WERI-Rb-1 (cell line): ENCODE data around the gene ETDB.
"Not testable (repeated sequence)": the region's sequence is repeated elsewhere in the genome, so short reads cannot be mapped to it uniquely, and the experiment has no call there.

Source experiments
- DNase-seq: peaks from one replicate; pipeline ENCODE4 v3.0.0-alpha.2; 2020
- H3K27ac ChIP-seq: fragments of 250-450 bp; sonication (Bioruptor Pico); 2 replicates; pipeline ENCODE4 v1.5.1; 2020; ENCODE audit warnings: mild to moderate bottlenecking, moderate library complexity
- H3K27me3 ChIP-seq: fragments of 250-450 bp; sonication (Bioruptor Pico); 2 replicates; pipeline ENCODE4 v1.5.1; 2021; ENCODE audit warnings: mild to moderate bottlenecking, low read depth, moderate library complexity; ENCODE audit not compliant: insufficient read depth, severe bottlenecking
- H3K36me3 ChIP-seq: fragments of 250-450 bp; sonication (Bioruptor Pico); 2 replicates; pipeline ENCODE4 v1.5.1; 2020; ENCODE audit warnings: mild to moderate bottlenecking, moderate library complexity
- H3K4me3 ChIP-seq: 2 replicates; pipeline ENCODE4 v1.5.1; 2011; ENCODE audit warnings: low read depth, mild to moderate bottlenecking, control low read depth, low read length
- H3K9me3 ChIP-seq: fragments of 250-450 bp; sonication (Bioruptor Pico); 2 replicates; pipeline ENCODE4 v1.5.1; 2021; ENCODE audit warnings: mild to moderate bottlenecking, moderate library complexity; ENCODE audit not compliant: severe bottlenecking
- TF ChIP-seq, protein P1 (sequence below): IDR thresholded peaks from 2 replicates; pipeline ENCODE4 v1.5.1; 2011; ENCODE audit warnings: low read depth, mild to moderate bottlenecking, control low read depth, inconsistent platforms, low read length

ETDB gene

DNA sequence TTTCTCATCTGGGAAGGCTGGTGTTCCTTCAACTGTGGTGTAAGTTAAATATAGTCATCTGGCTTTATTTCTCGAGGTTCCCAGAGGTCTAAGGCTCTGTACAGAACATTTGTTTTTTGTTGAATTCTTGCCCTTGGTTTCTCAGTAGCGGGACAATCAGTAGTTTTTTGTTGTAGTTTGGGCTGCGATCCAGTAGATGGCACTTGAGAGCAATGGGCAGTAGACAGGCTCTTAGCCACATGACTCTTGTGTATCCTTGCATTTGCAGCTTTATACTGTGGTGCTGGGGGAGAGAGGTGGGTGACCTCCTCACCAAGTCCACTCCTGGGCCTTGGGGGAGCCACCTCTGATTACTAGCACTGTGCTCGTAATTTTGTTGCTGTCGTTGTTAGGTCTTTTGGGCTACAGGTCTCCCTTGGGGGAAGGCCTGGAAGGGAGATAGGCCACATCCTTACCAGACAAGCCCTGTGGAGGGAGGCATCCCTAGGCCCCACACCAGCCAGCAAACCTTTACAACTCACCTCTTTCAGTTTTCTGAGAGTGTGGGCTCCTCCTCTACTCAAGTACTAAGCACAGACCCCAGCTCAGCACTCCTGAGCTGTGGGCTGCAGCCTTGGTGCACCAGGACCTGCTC, 8.1 kb downstream of the ETDB start:
- peak; percentile 34 for DNase-seq
- Histone ChIP-seq H3K4me3 (no peak overlapping the region), H3K27me3 (peaks cover 3% of the 10 kb centered on the region), H3K27ac (no peak overlapping the region), H3K9me3 (no peaks in the 10 kb centered on the region), H3K36me3 (no peaks in the 10 kb centered on the region)
- TF ChIP-seq, protein P1, sequence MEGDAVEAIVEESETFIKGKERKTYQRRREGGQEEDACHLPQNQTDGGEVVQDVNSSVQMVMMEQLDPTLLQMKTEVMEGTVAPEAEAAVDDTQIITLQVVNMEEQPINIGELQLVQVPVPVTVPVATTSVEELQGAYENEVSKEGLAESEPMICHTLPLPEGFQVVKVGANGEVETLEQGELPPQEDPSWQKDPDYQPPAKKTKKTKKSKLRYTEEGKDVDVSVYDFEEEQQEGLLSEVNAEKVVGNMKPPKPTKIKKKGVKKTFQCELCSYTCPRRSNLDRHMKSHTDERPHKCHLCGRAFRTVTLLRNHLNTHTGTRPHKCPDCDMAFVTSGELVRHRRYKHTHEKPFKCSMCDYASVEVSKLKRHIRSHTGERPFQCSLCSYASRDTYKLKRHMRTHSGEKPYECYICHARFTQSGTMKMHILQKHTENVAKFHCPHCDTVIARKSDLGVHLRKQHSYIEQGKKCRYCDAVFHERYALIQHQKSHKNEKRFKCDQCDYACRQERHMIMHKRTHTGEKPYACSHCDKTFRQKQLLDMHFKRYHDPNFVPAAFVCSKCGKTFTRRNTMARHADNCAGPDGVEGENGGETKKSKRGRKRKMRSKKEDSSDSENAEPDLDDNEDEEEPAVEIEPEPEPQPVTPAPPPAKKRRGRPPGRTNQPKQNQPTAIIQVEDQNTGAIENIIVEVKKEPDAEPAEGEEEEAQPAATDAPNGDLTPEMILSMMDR, result peak; percentile 84

DNA sequence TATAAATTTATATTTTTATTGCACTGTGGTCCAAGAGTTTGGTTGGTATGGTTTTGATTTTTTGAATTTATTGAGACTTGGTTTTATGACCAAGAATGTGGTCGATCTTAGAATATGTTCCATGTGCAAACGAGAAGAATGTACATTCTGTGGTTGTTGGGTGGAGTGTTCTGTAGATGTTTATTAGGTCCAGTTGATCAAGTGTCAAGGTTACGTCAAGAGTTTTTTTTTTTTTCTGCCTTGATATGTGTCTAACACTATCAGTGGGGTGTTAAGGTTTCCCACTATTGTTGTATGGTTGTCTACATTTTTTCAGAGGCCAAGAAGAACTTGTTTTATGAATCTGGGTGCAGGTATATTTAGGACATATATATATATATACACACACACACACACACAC, 10.8 kb downstream of the ETDB start:
- Histone ChIP-seq H3K9me3 (no peaks in the 10 kb centered on the region), H3K36me3 (no peaks in the 10 kb centered on the region), H3K27me3 (peaks cover 3% of the 10 kb centered on the region), H3K4me3 (no peak overlapping the region), H3K27ac (no peak overlapping the region)
- TF ChIP-seq, protein P1, result no peak
- DNase-seq, result no peak

DNA sequence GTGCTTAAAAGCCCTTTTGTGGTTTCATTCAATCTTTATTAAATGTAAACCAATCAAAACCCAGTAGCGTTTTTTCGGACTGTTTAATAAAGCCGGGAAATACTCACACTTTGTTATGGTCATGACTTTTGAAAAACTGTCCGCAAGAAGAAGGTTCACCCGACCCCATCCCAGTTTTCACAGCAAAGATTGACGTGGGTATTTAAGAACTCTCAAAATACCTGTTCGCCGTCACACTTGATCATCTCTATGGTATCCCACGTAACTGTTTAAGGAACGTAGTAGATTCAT, 20.9 kb downstream of the ETDB start:
- TF ChIP-seq, protein P1, result no peak
- DNase-seq, result no peak
- Histone ChIP-seq H3K36me3 (no peaks in the 10 kb centered on the region), H3K27me3 (no peaks in the 10 kb centered on the region), H3K9me3 (no peaks in the 10 kb centered on the region), H3K4me3 (no peak overlapping the region), H3K27ac (no peak overlapping the region)

DNA sequence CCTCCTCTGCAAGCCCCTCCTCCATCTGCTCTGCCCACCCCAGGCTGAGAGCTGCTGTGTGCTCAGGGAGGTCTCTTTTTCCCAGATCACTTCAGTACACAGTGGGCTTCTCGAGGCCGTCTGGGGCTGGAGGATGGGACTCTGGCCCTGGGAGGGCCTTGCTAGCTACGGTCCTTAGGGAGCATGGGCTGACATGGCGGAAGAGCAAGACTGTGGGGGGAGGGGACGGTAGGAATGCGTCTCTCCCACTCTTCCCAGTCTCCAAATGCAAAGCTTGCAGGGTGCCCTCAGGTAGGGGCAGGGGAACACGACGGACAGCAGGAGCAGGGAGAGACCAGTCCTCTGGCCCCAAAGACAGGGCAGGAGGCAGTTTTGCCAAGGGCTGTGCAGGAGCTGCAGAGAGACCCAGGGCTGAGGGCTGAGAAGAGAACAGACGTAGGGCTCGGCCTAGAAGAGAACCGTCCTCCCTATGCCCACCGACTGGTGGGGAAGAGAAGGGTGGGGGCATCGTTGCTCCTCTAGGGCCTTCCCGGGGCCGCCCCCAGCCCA, 23.1 kb downstream of the ETDB start:
- H3K27me3 ChIP-seq, H3K27ac ChIP-seq, DNase-seq, H3K36me3 ChIP-seq, H3K9me3 ChIP-seq, H3K4me3 ChIP-seq: not testable (repeated sequence)

DNA sequence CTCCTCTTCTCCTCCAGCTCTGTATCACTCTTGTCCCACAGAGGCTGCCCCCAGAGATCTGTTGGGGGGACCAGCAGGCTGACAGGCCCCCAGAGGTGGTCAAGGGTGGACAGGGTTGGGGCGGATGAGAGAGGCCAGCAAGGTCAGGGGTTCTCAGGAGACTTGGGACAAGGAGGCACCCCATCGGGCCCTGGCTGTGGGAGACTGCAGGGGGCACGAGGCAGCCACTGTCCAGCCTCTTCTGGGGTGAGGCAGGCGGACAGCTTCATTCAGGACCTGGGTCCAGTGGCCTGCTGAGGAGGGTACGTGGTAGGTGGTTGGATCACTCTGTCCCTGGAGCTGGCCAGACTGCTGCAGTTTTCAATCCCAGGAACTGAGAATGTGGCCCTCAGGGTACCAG, 24.6 kb downstream of the ETDB start:
- DNase-seq, result no peak
- Histone ChIP-seq H3K27ac (no peak overlapping the region), H3K27me3 (peaks cover 2% of the 10 kb centered on the region), H3K4me3 (no peak overlapping the region), H3K9me3 (no peaks in the 10 kb centered on the region), H3K36me3 (no peaks in the 10 kb centered on the region)
- TF ChIP-seq, protein P1, result no peak

DNA sequence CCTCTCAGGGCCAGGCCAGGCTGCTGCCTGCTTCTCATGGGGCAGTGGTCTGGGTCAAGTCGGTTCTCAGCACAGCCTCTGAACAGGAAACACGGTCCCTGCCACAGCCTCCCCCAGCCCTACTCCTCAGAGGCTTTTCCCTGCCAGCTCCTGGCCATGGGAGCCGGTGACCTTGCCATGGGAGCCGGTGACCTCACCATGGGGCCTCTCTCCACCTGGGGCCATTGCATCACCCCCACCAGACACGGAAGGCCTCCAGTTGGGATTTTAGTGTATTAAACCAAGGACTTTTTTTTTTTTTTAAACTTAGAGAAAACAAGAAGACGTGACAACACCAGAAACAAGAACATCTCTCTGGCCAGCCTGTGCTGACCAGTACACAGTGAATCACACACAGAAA, 25.6 kb downstream of the ETDB start:
- H3K27ac ChIP-seq, result no peak overlapping the region
- H3K9me3 ChIP-seq, result no peaks in the 10 kb centered on the region
- no peaks in the 10 kb centered on the region for H3K36me3 ChIP-seq
- peaks cover 2% of the 10 kb centered on the region for H3K27me3 ChIP-seq
- no peak for DNase-seq
- H3K4me3 ChIP-seq, result no peak overlapping the region
- TF ChIP-seq, protein P1, result no peak
